ENCODE data around the gene BCR. TPM values are rescaled to one million over a fixed set of nuclear protein-coding genes. Genes with fewer than 3 reads are reported as not detected.
"Not testable (repeated sequence)": the region's sequence is repeated elsewhere in the genome, so short reads cannot be mapped to it uniquely, and the experiment has no call there.

BCR gene
- total RNA-seq, 1 donor from 2014 or later = 12.5 TPM

- no peak overlapping the region for H3K9ac ChIP-seq (ENCODE audit: low read depth in 1 of 3, low read length in 3 of 3)
- H3K36me3 ChIP-seq (ENCODE audit: control insufficient read depth in 3 of 3, insufficient read depth in 3 of 3, low read length in 3 of 3) = no peaks in the 10 kb centered on the region
- H3K4me1 ChIP-seq (ENCODE audit: control insufficient read depth in 3 of 3, insufficient read depth in 3 of 3, low read length in 3 of 3) = no peaks in the 10 kb centered on the region
- no peak overlapping the region for H3K27ac ChIP-seq (ENCODE audit: low read depth, low read length)
- H3K4me3 ChIP-seq (ENCODE audit: low read length in 3 of 3) = no peak overlapping the region
- no peaks in the 10 kb centered on the region for H3K9me3 ChIP-seq (ENCODE audit: control insufficient read depth in 3 of 3, low read length in 3 of 3)
- H3K27me3 ChIP-seq (ENCODE audit: control insufficient read depth in 3 of 3, insufficient read depth in 3 of 3, low read length in 3 of 3) = peaks cover 13 to 21% (median 18%) of the 10 kb centered on the region in 3 donors
These were observed 185.2 kb downstream of the BCR start for GRCh38 chr22:23365524-23365923.

GRCh38 chr22:23365961-23366360 is 185.7 kb downstream of the BCR start:
- Histone ChIP-seq H3K4me1 (ENCODE audit: control insufficient read depth in 3 of 3, insufficient read depth in 3 of 3, low read length in 3 of 3) (no peaks in the 10 kb centered on the region), H3K27me3 (ENCODE audit: control insufficient read depth in 3 of 3, insufficient read depth in 3 of 3, low read length in 3 of 3) (peaks cover 13 to 21% (median 18%) of the 10 kb centered on the region in 3 donors), H3K9ac (ENCODE audit: low read depth in 1 of 3, low read length in 3 of 3) (no peak overlapping the region), H3K4me3 (ENCODE audit: low read length in 3 of 3) (no peak overlapping the region), H3K36me3 (ENCODE audit: control insufficient read depth in 3 of 3, insufficient read depth in 3 of 3, low read length in 3 of 3) (no peaks in the 10 kb centered on the region), H3K9me3 (ENCODE audit: control insufficient read depth in 3 of 3, low read length in 3 of 3) (no peaks in the 10 kb centered on the region), H3K27ac (ENCODE audit: low read depth, low read length) (no peak overlapping the region)

DNA sequence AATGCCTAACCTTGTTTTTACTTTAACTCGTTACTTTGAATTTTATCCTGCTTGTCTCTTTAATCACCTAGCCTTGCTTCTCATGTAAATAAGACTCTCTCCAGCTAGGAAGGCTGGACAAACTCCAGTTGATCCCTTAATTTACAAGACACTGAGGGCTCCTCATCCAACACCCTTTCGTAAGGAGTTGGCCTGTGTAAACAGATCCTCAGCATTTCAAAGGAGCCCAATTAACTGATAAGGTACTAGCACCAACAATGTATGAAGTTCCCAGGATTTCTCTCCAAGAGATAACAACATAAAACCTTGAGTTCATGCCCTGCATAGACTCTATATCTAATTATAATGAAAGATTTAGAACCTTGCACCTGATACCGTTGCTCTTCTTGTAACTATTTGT is 186.9 kb downstream of the BCR start:
- not testable (repeated sequence) for H3K4me1 ChIP-seq (ENCODE audit: control insufficient read depth in 3 of 3, insufficient read depth in 3 of 3, low read length in 3 of 3); H3K27ac ChIP-seq (ENCODE audit: low read depth, low read length); H3K9ac ChIP-seq (ENCODE audit: low read depth in 1 of 3, low read length in 3 of 3); H3K9me3 ChIP-seq (ENCODE audit: control insufficient read depth in 3 of 3, low read length in 3 of 3); H3K36me3 ChIP-seq (ENCODE audit: control insufficient read depth in 3 of 3, insufficient read depth in 3 of 3, low read length in 3 of 3); H3K4me3 ChIP-seq (ENCODE audit: low read length in 3 of 3)
- H3K27me3 ChIP-seq (ENCODE audit: control insufficient read depth in 3 of 3, insufficient read depth in 3 of 3, low read length in 3 of 3) = peaks cover 13 to 21% (median 18%) of the 10 kb centered on the region in 3 donors

Small RNA genes lying within 50 kb of the gene (small RNA-seq; reads per million reads assigned to genes)
- not detected for gene BCRP8
- gene RF00017 = not detected
- not detected for gene RF00066
- not detected for gene RN7SL263P

Other genes starting within 250 kb of the BCR start
- 2.1 TPM for gene GNAZ, start 110.0 kb upstream of the BCR start, total RNA-seq
- under 0.01 TPM for gene RSPH14, start 38.5 kb upstream of the BCR start, total RNA-seq
- gene RAB36, start 35.0 kb upstream of the BCR start, total RNA-seq = 0.52 TPM